ENCODE results near the gene CAPZA2. TPM values are rescaled to one million over a fixed set of nuclear protein-coding genes. Genes with fewer than 3 reads are reported as not detected.
A peak's percentile ranks its signal among the peaks of the same experiment; 100 is the strongest.

Gene CAPZA2
- total and polyA plus RNA-seq, 9 of the 15 experiments (the other 6 are each of a cell fraction or from before 2014, with no cell fraction given) = 67.0 to 524 (median 176) TPM

DNA sequence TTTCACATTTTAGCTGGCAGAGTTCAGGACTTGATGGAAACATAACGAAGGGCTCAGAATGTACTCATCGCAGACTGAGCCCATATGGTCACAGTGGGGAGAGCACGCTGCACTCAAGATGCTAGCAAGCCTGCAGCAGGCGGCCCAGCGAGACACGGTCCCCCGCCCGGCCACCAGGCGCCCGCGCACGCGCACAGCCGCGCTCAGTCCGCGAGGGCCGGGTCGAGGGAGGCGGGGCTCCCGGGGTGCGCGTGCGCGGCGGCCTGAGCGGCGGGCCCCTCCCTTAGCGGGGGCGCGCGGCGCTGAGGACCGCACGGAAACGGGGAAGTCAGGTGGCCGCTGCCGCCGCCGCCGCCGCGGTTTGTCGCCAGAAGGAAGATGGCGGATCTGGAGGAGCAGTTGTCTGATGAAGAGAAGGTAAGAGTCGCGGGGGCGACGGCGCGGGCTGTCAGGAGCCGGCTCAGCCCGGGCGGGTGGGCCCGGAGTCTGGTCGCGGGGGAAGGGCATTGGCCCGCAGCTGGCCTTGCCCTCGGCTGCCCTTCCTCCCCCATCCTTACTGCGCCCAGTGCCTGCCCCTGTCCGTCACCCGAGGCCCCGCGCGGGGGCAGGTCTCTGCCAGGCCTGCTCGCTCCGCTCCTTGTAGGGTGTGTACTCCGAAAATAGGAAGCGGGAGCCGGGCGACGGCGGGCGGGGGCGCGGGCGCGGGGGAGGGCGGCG lies at the start of gene CAPZA2 (continued):
- TF ChIP-seq, protein P1, sequence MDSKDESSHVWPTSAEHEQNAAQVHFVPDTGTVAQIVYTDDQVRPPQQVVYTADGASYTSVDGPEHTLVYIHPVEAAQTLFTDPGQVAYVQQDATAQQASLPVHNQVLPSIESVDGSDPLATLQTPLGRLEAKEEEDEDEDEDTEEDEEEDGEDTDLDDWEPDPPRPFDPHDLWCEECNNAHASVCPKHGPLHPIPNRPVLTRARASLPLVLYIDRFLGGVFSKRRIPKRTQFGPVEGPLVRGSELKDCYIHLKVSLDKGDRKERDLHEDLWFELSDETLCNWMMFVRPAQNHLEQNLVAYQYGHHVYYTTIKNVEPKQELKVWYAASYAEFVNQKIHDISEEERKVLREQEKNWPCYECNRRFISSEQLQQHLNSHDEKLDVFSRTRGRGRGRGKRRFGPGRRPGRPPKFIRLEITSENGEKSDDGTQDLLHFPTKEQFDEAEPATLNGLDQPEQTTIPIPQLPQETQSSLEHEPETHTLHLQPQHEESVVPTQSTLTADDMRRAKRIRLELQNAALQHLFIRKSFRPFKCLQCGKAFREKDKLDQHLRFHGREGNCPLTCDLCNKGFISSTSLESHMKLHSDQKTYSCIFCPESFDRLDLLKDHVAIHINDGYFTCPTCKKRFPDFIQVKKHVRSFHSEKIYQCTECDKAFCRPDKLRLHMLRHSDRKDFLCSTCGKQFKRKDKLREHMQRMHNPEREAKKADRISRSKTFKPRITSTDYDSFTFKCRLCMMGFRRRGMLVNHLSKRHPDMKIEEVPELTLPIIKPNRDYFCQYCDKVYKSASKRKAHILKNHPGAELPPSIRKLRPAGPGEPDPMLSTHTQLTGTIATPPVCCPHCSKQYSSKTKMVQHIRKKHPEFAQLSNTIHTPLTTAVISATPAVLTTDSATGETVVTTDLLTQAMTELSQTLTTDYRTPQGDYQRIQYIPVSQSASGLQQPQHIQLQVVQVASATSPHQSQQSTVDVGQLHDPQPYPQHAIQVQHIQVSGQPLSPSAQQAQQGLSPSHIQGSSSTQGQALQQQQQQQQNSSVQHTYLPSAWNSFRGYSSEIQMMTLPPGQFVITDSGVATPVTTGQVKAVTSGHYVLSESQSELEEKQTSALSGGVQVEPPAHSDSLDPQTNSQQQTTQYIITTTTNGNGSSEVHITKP (IDR thresholded peaks at IDR 0.05; ENCODE audit: partially characterized antibody) = no peak
- peak; percentile 73; the same call in 1 of the 2 replicates for TF ChIP-seq SIN3B (IDR thresholded peaks at IDR 0.05; ENCODE audit: low read depth)
- peak; percentile 85 for TF ChIP-seq NFRKB (IDR thresholded peaks at IDR 0.05; ENCODE audit: low read depth)
- TF ChIP-seq ZNF324 (CRISPR knock-in tag; IDR thresholded peaks at IDR 0.05) = no peak
- no peak for TF ChIP-seq MAFG (tag; conservative IDR thresholded peaks at IDR 0.05)
- no peak for TF ChIP-seq FOXK1 (CRISPR knock-in tag; IDR thresholded peaks at IDR 0.05; ENCODE audit: borderline replicate concordance)
- peak; percentile 93 for TF ChIP-seq EGR1 (conservative IDR thresholded peaks at IDR 0.05)
- no peak for TF ChIP-seq MYBL2 (IDR thresholded peaks at IDR 0.05; ENCODE audit: low read depth)
- TF ChIP-seq MYBL2 (CRISPR knock-in tag; IDR thresholded peaks at IDR 0.05; ENCODE audit: borderline replicate concordance) = no peak
- no peak for TF ChIP-seq ZNF408 (CRISPR knock-in tag; IDR thresholded peaks at IDR 0.05; ENCODE audit: low read depth)
- TF ChIP-seq PHB (CRISPR knock-in tag; IDR thresholded peaks at IDR 0.05) = peak; percentile 86
- TF ChIP-seq, protein P2, sequence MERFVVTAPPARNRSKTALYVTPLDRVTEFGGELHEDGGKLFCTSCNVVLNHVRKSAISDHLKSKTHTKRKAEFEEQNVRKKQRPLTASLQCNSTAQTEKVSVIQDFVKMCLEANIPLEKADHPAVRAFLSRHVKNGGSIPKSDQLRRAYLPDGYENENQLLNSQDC (CRISPR knock-in tag; IDR thresholded peaks at IDR 0.05) = peak; percentile 97
- TF ChIP-seq, protein P3, sequence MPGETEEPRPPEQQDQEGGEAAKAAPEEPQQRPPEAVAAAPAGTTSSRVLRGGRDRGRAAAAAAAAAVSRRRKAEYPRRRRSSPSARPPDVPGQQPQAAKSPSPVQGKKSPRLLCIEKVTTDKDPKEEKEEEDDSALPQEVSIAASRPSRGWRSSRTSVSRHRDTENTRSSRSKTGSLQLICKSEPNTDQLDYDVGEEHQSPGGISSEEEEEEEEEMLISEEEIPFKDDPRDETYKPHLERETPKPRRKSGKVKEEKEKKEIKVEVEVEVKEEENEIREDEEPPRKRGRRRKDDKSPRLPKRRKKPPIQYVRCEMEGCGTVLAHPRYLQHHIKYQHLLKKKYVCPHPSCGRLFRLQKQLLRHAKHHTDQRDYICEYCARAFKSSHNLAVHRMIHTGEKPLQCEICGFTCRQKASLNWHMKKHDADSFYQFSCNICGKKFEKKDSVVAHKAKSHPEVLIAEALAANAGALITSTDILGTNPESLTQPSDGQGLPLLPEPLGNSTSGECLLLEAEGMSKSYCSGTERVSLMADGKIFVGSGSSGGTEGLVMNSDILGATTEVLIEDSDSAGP (CRISPR knock-in tag; IDR thresholded peaks at IDR 0.05) = no peak
- peak; percentile 50; the same call in 1 of the 2 replicates for TF ChIP-seq BHLHE40 (IDR thresholded peaks at IDR 0.05; ENCODE audit: low read length)
- no peak for TF ChIP-seq IFI16 (CRISPR knock-in tag; IDR thresholded peaks at IDR 0.05)
- peak; percentile 55 for TF ChIP-seq POLR2H (tag; IDR thresholded peaks at IDR 0.05; ENCODE audit: low read depth)
- TF ChIP-seq HNRNPUL1 (IDR thresholded peaks at IDR 0.05; ENCODE audit: low read length) = no peak
- 0 out of 2 replicates have a peak, but pooled peaks have one; percentile 6 for TF ChIP-seq ZNF224 (CRISPR knock-in tag; IDR thresholded peaks at IDR 0.05)
- 0 out of 2 replicates have a peak, but pooled peaks have one; percentile 42 for TF ChIP-seq HIVEP1 (CRISPR knock-in tag; IDR thresholded peaks at IDR 0.05)
- no peak for TF ChIP-seq NCOA6 (IDR thresholded peaks at IDR 0.05)
- TF ChIP-seq GATA2 (CRISPR knock-in tag; IDR thresholded peaks at IDR 0.05) = no peak
- TF ChIP-seq, protein P4, sequence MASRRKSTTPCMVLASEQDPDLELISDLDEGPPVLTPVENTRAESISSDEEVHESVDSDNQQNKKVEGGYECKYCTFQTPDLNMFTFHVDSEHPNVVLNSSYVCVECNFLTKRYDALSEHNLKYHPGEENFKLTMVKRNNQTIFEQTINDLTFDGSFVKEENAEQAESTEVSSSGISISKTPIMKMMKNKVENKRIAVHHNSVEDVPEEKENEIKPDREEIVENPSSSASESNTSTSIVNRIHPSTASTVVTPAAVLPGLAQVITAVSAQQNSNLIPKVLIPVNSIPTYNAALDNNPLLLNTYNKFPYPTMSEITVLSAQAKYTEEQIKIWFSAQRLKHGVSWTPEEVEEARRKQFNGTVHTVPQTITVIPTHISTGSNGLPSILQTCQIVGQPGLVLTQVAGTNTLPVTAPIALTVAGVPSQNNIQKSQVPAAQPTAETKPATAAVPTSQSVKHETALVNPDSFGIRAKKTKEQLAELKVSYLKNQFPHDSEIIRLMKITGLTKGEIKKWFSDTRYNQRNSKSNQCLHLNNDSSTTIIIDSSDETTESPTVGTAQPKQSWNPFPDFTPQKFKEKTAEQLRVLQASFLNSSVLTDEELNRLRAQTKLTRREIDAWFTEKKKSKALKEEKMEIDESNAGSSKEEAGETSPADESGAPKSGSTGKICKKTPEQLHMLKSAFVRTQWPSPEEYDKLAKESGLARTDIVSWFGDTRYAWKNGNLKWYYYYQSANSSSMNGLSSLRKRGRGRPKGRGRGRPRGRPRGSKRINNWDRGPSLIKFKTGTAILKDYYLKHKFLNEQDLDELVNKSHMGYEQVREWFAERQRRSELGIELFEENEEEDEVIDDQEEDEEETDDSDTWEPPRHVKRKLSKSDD (conservative IDR thresholded peaks at IDR 0.05; ENCODE audit: low read length) = no peak

All from K562 (cell line).